Neural progenitor cell (in vitro differentiated cells): ENCODE measurements around the gene DOCK9. TPM values are rescaled to one million over a fixed set of nuclear protein-coding genes. Genes with fewer than 3 reads are reported as not detected.

ENCODE experiments used
- DNase-seq: peaks from one replicate; pipeline ENCODE4 v3.0.0-alpha.2; 2016; ENCODE audit warnings: low spot score
- H2AFZ ChIP-seq: fragments of 200-600 bp; sonication (generic); replicated peaks from 2 replicates; pipeline ENCODE4 v1.6.1; 2016; ENCODE audit warnings: antibody characterized with exemption
- H3F3A ChIP-seq: fragments of 200-600 bp; sonication (generic); 2 replicates; pipeline ENCODE4 v1.6.1; 2016; ENCODE audit warnings: antibody characterized with exemption, low read depth
- H3K27ac ChIP-seq: fragments of 200-600 bp; sonication (generic); 2 replicates; pipeline ENCODE4 v1.5.1; 2016; ENCODE audit warnings: mild to moderate bottlenecking
- H3K27me3 ChIP-seq: fragments of 200-600 bp; sonication (generic); 2 replicates; pipeline ENCODE4 v1.6.1; 2016; ENCODE audit warnings: mild to moderate bottlenecking, moderate library complexity
- H3K36me3 ChIP-seq: fragments of 200-600 bp; sonication (generic); 2 replicates; pipeline ENCODE4 v1.5.1; 2016
- H3K4me1 ChIP-seq: fragments of 200-600 bp; sonication (generic); 2 replicates; pipeline ENCODE4 v1.6.1; 2016; ENCODE audit warnings: mixed run types
- H3K4me2 ChIP-seq: fragments of 200-600 bp; sonication (generic); 2 replicates; pipeline ENCODE4 v1.6.1; 2016
- H3K4me3 ChIP-seq: fragments of 200-600 bp; sonication (generic); 2 replicates; pipeline ENCODE4 v1.5.1; 2016
- H3K79me2 ChIP-seq: fragments of 200-600 bp; sonication (generic); 2 replicates; pipeline ENCODE4 v1.6.1; 2016; ENCODE audit warnings: low read depth
- H3K9ac ChIP-seq: fragments of 200-600 bp; sonication (generic); 2 replicates; pipeline ENCODE4 v1.6.1; 2016
- H3K9me3 ChIP-seq: fragments of 200-600 bp; sonication (generic); 2 replicates; pipeline ENCODE4 v1.5.1; 2016; ENCODE audit warnings: low read depth
- H4K20me1 ChIP-seq: fragments of 200-600 bp; sonication (generic); 2 replicates; pipeline ENCODE4 v1.6.1; 2016; ENCODE audit warnings: low read depth
- H3K27ac Mint-ChIP-seq: 3 replicates; pipeline ENCODE4 v1.8.0; 2021; ENCODE audit warnings: mixed read lengths
- H3K27me3 Mint-ChIP-seq: 2 replicates; pipeline ENCODE4 v1.8.0; 2022; ENCODE audit warnings: low read depth, mild to moderate bottlenecking, inconsistent platforms, moderate library complexity, mixed read lengths; ENCODE audit not compliant: insufficient read depth
- H3K36me3 Mint-ChIP-seq: 3 replicates; pipeline ENCODE4 v1.8.0; 2021; ENCODE audit warnings: mixed read lengths
- H3K4me1 Mint-ChIP-seq: 3 replicates; pipeline ENCODE4 v1.8.0; 2021; ENCODE audit warnings: mixed read lengths
- H3K4me3 Mint-ChIP-seq: 3 replicates; pipeline ENCODE4 v1.8.0; 2021; ENCODE audit warnings: mild to moderate bottlenecking, moderate library complexity, mixed read lengths
- H3K9me3 Mint-ChIP-seq: 3 replicates; pipeline ENCODE4 v1.8.0; 2020; ENCODE audit warnings: mixed read lengths
- CTCF ChIP-seq: fragments of 200-600 bp; sonication (generic); IDR thresholded peaks from 2 replicates; pipeline ENCODE4 v1.5.1; 2017; ENCODE audit warnings: antibody characterized with exemption, mild to moderate bottlenecking
- EZH2 ChIP-seq: fragments of 200-600 bp; sonication (generic); IDR thresholded peaks from 2 replicates; pipeline ENCODE4 v1.6.1; 2017; ENCODE audit warnings: antibody characterized with exemption, mild to moderate bottlenecking, moderate library complexity
- EZH2phosphoT487 ChIP-seq: fragments of 200-600 bp; sonication (generic); IDR thresholded peaks from 2 replicates; pipeline ENCODE4 v1.6.1; 2017; ENCODE audit warnings: antibody characterized with exemption
- total RNA-seq: library from RNA; depleted of rRNA; stranded (reverse); fragments of >200 nt; gene quantifications from 2 replicates; pipeline ENCODE4 v1.2.3, GENCODE V29; 2015; ENCODE audit warnings: low replicate concordance

The DOCK9 gene
- total RNA-seq, 1 donor from 2014 or later = 16.6 TPM

- Histone ChIP-seq H3K9ac (no peak overlapping the region), H3K79me2 (no peaks in the 10 kb centered on the region), H3K4me1 (no peaks in the 10 kb centered on the region), H2AFZ (no peak overlapping the region), H3F3A (no peaks in the 10 kb centered on the region), H3K4me2 (no peak overlapping the region), H3K9me3 (no peaks in the 10 kb centered on the region), H3K4me3 (no peak overlapping the region), H4K20me1 (no peaks in the 10 kb centered on the region), H3K27ac (no peak overlapping the region), H3K27me3 (no peaks in the 10 kb centered on the region), H3K36me3 (no peaks in the 10 kb centered on the region)
- Mint-ChIP-seq H3K4me1 (peaks cover 3% of the 10 kb centered on the region), H3K4me3 (no peak overlapping the region), H3K36me3 (no peaks in the 10 kb centered on the region), H3K9me3 (no peaks in the 10 kb centered on the region), H3K27me3 (peaks cover 5% of the 10 kb centered on the region), H3K27ac (no peak overlapping the region)
- no peak for TF ChIP-seq CTCF
- no peak for TF ChIP-seq EZH2phosphoT487
- TF ChIP-seq EZH2 = no peak
- DNase-seq = no peak
Measured at GRCh38 chr13:98776644-98777043, 201.2 kb downstream of the DOCK9 start.

- Mint-ChIP-seq H3K4me3 (no peak overlapping the region), H3K27ac (no peak overlapping the region), H3K36me3 (no peaks in the 10 kb centered on the region), H3K27me3 (peaks cover 2% of the 10 kb centered on the region), H3K9me3 (no peaks in the 10 kb centered on the region), H3K4me1 (peaks cover 3% of the 10 kb centered on the region)
- no peak for DNase-seq
- Histone ChIP-seq H3K27ac (no peak overlapping the region), H3K27me3 (no peaks in the 10 kb centered on the region), H2AFZ (no peak overlapping the region), H3K4me3 (no peak overlapping the region), H3K4me2 (no peak overlapping the region), H3K4me1 (no peaks in the 10 kb centered on the region), H3K9me3 (no peaks in the 10 kb centered on the region), H3K9ac (no peak overlapping the region), H3F3A (no peaks in the 10 kb centered on the region), H3K79me2 (no peaks in the 10 kb centered on the region), H3K36me3 (no peaks in the 10 kb centered on the region), H4K20me1 (no peaks in the 10 kb centered on the region)
- TF ChIP-seq EZH2 (no peak), EZH2phosphoT487 (no peak), CTCF (no peak)
Measured at GRCh38 chr13:98775844-98776598, 201.8 kb downstream of the DOCK9 start.

- Histone ChIP-seq H3K9me3 (no peaks in the 10 kb centered on the region), H3K27ac (no peak overlapping the region), H3K4me2 (no peak overlapping the region), H3K9ac (no peak overlapping the region), H3F3A (no peaks in the 10 kb centered on the region), H2AFZ (no peak overlapping the region), H3K4me3 (no peak overlapping the region), H3K27me3 (no peaks in the 10 kb centered on the region), H3K4me1 (no peaks in the 10 kb centered on the region), H3K36me3 (no peaks in the 10 kb centered on the region), H4K20me1 (no peaks in the 10 kb centered on the region), H3K79me2 (no peaks in the 10 kb centered on the region)
- H3K4me1 Mint-ChIP-seq = peaks cover 3% of the 10 kb centered on the region
- H3K36me3 Mint-ChIP-seq = no peaks in the 10 kb centered on the region
- peaks cover 2% of the 10 kb centered on the region for H3K27me3 Mint-ChIP-seq
- TF ChIP-seq EZH2 (no peak), CTCF (no peak), EZH2phosphoT487 (no peak)
- H3K9me3 Mint-ChIP-seq = no peaks in the 10 kb centered on the region
- no peak overlapping the region for H3K27ac Mint-ChIP-seq
- no peak for DNase-seq
- H3K4me3 Mint-ChIP-seq = no peak overlapping the region
Measured at GRCh38 chr13:98775386-98775785, 202.5 kb downstream of the DOCK9 start.
